ENCODE measurements around the gene PLB1. TPM values are rescaled to one million over a fixed set of nuclear protein-coding genes. Genes with fewer than 3 reads are reported as not detected.

Gene PLB1
- total RNA-seq: 2.4 TPM

DNA sequence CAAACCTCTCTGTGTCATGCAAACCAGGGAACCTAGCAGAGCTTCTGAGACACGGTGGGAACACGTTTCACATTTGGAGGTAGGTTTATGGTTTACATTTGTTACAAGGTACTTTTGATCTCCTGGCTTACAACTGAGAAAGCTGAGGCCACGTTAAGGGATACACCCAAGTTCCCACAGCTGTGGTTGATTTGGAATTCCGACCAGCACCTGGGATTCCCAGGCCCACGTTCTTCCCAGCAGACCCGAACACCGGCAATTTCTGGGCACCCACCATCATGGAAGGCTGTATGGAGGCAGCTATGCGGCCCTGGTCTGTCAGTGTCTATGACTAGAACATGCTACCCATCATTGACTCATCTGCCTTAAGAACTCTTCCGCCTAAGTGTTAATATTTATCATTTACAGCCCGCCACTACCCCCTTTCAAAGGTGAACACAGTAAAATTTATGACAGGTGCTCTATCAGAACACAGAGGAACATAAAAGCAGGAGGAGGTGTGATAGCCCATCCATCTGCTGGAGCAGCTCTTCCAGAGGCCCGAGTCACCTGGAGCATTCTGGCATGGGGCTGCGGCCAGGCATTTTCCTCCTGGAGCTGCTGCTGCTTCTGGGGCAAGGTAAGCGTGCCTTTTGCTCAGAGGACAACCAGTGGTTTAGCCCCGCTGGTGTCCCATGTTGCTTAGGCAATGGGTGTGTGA lies at the start of gene PLB1:
PLB1 (plus strand) TSS at position 510 of the 700 bp plus-strand sequence; CDS start at position 565, 55 bp downstream.
- DNase-seq: no peak

GRCh38 chr2:28446531-28446930 lies 49.3 kb upstream of the PLB1 start:
- DNase-seq: no peak

GRCh38 chr2:28447086-28447485 lies 48.8 kb upstream of the PLB1 start:
- no peak for DNase-seq

- no peak for DNase-seq
These were observed 47.7 kb upstream of the PLB1 start for GRCh38 chr2:28447943-28448792.

DNA sequence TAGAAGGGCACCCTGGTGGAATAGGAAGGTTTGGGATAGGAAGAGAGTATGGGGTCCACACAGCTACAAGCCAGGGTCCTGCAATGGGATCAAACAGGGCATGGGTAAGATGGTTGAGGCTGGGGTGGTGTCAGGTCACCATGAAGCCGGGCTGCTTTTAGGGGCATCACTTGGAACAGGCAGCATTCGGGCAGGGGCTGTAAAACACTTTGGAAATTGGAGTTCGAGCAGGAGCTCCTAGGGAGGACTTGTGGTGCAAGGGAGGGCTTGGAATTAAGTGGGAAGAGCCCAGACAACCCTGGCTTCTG lies 47.1 kb upstream of the PLB1 start:
- DNase-seq: no peak

- no peak for DNase-seq
These were observed 46.8 kb upstream of the PLB1 start for GRCh38 chr2:28449126-28449487.

DNA sequence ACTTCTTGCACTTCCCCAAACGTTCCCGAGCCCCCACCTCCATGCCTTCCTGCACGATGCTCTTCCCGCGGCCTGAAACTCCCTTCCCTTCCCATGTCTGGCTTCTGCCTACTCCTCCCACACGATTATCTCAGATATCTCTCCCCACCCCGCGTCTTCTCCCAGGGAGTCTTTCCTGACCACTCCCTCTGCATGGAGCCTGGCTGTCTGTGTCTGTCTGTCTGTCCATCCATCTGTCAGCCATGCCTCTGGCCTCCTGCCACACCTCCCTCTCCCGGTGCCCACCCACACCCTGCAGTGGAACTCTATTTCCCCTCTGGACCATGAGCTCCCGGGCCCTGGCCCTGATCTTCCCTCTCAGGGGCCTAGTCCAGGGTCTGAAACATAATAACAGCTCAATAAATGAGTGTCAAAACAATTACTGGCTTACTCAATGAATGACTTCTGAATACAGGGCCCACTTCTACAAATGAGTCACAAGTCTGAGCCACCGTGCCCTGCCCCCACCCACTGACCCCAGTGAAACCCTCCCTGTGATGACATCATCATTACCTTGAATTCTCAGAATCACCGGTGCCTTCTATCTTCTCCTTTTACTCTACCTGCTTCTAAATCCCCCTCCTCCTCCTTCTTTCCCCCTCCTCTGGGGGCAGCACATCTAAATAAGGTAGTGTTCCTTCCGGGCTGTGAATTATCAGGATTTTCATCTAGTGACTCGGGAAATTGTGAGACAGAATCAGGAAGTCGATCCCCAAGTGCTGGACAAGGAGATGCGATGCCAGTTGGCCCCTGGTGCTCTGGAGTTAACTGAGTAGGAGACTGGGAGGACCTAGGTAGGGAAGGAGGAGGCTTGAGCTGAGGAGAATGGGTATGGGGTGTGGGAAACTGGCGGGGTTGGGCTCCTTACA lies 46.1 kb upstream of the PLB1 start:
- no peak for DNase-seq

DNA sequence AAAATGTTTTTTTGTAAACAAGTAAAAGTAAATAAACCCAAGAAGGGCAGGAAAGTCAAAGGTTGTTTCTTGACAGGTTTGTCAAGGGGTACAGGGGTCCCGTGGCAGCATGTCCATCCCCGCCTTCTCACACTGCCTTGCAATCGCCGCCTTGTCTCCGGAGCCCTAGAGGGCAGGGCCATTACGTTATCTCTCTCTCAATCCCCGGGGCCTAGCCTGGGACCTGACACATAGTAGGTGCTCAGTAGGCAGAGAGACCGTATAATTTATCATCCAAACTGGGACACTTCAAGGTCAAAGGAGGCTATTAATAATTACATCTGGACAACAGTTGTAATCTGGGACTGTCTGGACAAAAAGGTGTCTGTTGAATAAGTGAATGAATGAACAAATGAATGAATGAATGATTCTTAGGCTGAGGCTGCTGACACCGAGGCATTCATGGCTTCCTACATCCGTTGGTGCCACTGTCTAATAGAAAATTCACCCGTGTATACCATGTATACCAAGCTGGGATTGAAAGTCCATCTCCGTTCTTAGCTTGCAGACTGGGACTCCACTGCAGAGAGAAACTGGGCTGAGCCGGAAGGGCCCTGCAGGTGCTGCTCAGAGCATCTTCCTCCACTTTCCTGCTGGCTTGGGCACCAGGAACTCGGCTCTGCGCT lies 44.8 kb upstream of the PLB1 start:
- DNase-seq: no peak

GRCh38 chr2:28451793-28452533 lies 43.9 kb upstream of the PLB1 start:
- no peak for DNase-seq

DNA sequence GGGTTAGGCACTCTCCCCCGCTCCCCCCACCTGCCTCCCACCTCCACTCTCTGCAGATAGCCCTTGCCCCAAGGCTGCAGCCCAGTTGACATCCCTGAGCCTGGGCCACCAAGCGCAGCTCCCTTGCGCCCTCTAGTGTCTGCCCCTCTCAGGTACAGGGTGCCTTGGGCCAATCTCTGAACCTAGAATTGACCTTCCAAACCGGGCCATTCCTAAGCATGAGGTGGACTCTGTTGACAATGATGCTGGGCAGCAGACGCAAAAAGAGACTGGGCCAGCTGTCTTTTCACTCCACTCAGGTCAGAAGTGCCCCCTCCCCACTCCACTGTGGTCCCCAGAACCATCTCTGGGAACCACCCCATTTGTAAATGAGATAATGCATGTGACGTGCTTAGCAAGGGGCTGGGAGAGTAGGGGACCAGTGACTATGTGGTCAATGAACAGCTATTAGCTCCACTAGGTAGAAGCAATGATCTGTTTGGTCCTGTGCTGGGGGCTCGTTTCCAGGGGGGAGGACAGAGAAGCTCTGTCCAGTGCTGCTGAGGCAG lies 43.3 kb upstream of the PLB1 start:
- peak; percentile 64 for DNase-seq

GRCh38 chr2:28453396-28453795 lies 42.5 kb upstream of the PLB1 start:
- no peak for DNase-seq

DNA sequence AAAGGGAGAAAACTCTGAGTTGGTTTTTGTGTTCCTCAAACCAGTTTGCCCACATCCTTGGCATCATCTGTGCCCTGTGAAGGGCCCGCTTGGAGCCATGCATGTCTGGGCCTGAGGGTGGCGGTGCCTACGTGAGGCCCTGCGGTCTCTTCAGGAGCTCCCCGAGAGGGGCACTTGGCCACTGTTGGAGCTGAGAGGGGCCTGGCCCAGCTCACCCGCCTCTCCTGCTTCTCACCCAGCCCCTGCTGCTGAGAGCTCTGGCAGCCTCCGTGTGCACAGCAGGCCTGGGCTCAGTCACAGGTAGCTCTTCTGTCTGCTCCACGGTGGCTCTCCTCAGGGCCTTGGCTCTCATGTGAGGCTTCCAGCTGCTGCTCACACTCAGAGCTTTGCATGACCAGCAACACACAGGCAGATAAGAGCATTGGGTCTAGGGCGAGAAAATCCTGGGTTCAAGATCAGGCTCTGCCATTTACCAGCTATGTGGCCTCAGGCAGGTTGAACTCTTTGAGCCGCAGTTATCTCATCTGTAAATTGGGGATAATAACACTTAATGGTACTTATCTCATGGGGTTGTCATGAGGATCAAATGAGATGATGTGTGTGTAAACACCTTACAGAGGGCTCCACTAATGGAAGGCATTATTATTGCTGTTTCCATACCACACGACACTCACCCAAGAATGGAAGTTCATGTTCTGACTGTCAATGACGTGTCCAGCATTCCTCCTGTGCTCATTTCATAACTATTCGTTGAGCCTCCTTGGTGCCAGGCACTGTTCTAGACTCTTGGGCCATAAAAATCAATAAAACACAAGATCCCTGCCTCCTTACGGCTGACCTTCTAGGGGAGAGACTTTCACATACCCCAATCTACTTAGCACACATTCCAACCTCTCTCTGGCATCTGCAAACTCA lies 41.6 kb upstream of the PLB1 start:
- DNase-seq: peak; percentile 63

- no peak for DNase-seq
These were observed 38.6 kb upstream of the PLB1 start for GRCh38 chr2:28457237-28457636.

GRCh38 chr2:28461056-28461455 lies 34.8 kb upstream of the PLB1 start:
- DNase-seq: no peak

GRCh38 chr2:28462122-28462521 lies 33.7 kb upstream of the PLB1 start:
- DNase-seq: no peak

DNA sequence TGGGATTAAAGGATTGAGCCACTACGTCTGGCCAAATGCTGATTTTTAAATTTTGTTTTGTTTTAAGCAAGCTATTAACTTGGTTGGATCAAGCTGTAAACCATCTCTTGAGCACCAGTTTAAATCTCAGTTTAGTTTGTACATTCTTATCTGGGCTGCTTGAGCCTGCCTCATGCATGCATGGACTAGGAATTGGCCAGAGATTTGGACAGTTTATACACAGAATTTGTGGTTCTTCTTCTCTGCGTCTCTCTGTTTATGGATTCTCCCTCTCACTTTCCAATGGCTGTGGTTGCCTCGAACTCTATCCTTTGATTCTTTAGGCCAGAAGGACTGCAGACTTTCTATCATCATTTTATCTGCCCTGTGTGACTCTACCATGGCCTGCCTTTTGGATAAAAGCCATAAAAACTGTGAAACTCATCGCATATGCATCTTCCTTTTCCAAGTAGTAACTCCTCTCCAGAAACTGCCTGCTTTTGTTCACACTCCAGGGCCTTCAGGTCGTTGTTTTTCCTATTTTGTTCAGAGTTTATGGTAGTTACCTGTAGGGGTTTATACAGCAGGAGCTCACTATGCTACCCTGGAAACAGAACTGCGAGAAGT lies 32.5 kb upstream of the PLB1 start:
- no peak for DNase-seq

DNA sequence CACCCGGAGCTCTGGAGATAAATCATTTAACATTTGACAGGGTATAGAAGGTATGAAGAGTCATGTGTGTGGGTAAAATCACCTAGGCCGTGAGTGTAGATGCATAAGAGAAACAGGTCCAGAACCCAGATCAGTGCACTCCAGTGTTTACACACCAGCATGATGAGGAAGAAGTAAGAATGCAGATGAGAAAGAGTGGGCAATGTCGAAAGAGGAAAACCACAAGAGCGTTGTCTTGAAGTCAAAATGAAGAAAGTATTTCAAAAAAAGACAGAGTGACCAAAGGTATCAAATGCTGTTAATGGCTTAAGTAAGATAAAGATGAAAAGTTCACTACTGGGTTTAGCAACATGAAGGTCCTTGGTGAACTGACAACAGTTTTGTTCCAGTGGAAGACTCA lies 32.0 kb upstream of the PLB1 start:
- no peak for DNase-seq

GRCh38 chr2:28465148-28465885 lies 30.5 kb upstream of the PLB1 start:
- no peak for DNase-seq

GRCh38 chr2:28469304-28469703 lies 26.6 kb upstream of the PLB1 start:
- DNase-seq: no peak
